K562 (cell line): ENCODE measurements around the gene NINL.

Experiments
- CTCF ChIP-seq, 3 experiments: IDR thresholded peaks in 2 of 3; conservative IDR thresholded peaks in 1 of 3; 2 replicates each; pipeline ENCODE4 v1.5.1; 2011 to 2012; ENCODE audit warnings: low read length in 3 of 3, mild to moderate bottlenecking in 3 of 3, control low read depth in 2 of 3, improper control_type of control experiment in 1 of 3, inconsistent platforms in 1 of 3, low read depth in 1 of 3, mixed read lengths in 1 of 3, moderate library complexity in 1 of 3; ENCODE audit not compliant: insufficient read depth in 2 of 3
- EP300 ChIP-seq: IDR thresholded peaks from 2 replicates; pipeline ENCODE4 v1.6.1; 2012; ENCODE audit warnings: low read length, improper control_type of control experiment
- EP400 ChIP-seq: fragments of 450-650 bp; IDR thresholded peaks from 2 replicates; pipeline ENCODE4 v1.6.1; 2017; ENCODE audit warnings: antibody characterized with exemption, mild to moderate bottlenecking, moderate library complexity
- FOXM1 ChIP-seq, 2 experiments: fragments of 450-650 bp in 1 of 2; sonication (generic) in 1 of 2; formaldehyde crosslinking in 1 of 2; IDR thresholded peaks; 2 replicates each; pipeline versions ENCODE4 v1.6.1 to v1.9.0; 2017 to 2022; ENCODE audit warnings: low read depth in 2 of 2, mild to moderate bottlenecking in 2 of 2, missing genetic modification reagents in 1 of 2, moderate library complexity in 1 of 2
- TAF1 ChIP-seq: IDR thresholded peaks from 2 replicates; pipeline ENCODE4 v1.6.1; 2011; ENCODE audit warnings: mild to moderate bottlenecking, low read length, moderate library complexity; ENCODE audit not compliant: insufficient read depth, control insufficient read depth, severe bottlenecking; ENCODE audit errors: extremely low read depth
- ZNF639 ChIP-seq, 2 experiments: fragments of 200-800 bp in 1 of 2; sonication (Bioruptor generic) in 1 of 2; sonication (generic) in 1 of 2; formaldehyde crosslinking in 1 of 2; IDR thresholded peaks in 1 of 2; conservative IDR thresholded peaks in 1 of 2; 2 replicates each; pipeline versions ENCODE4 v1.5.0 to v1.6.1; 2016 to 2020; ENCODE audit warnings: missing compliant biosample characterization in 1 of 2, missing genetic modification characterization in 1 of 2, missing genetic modification reagents in 1 of 2

GRCh38 chr20:25629816-25630499, 44.6 kb upstream of the NINL start:
- TF ChIP-seq CTCF (IDR thresholded peaks at IDR 0.05 in 2 of 3, conservative IDR thresholded peaks at IDR 0.05 in 1 of 3; ENCODE audit: insufficient read depth in 2 of 3, low read depth in 1 of 3, low read length in 3 of 3) (no peak), TAF1 (no peak), ZNF639 (CRISPR knock-in tag; conservative IDR thresholded peaks at IDR 0.05 in 1 of 2, IDR thresholded peaks at IDR 0.05 in 1 of 2) (no peak), EP300 (no peak), FOXM1 (IDR thresholded peaks at IDR 0.05; ENCODE audit: low read depth) (no peak), FOXM1 (CRISPR knock-in tag; IDR thresholded peaks at IDR 0.05; ENCODE audit: low read depth) (no peak), EP400 (no peak)
